Right lung (tissue), 5 donors: ENCODE measurements around the gene RAB2B. TPM values are rescaled to one million over a fixed set of nuclear protein-coding genes. Genes with fewer than 3 reads are reported as not detected.
A peak's percentile ranks its signal among the peaks of the same experiment; 100 is the strongest.
"Not testable (repeated sequence)": the region's sequence is repeated elsewhere in the genome, so short reads cannot be mapped to it uniquely, and the experiment has no call there.

Experiments used
- DNase-seq, 2 donors: peaks; one replicate each; pipeline ENCODE4 v3.0.0-alpha.2; 2013
- polyA plus RNA-seq, 5 donors: library from polyadenylated mRNA; unstranded; fragments of 120-200 nt; gene quantifications; one replicate each; pipeline versions ENCODE4 v1.2.1 to v1.2.3, GENCODE V29; 2013; ENCODE audit warnings: inconsistent platforms in 1 of 5, low replicate concordance in 1 of 5; ENCODE audit not compliant: insufficient read length in 5 of 5, insufficient read depth in 1 of 5

The RAB2B gene
- polyA plus RNA-seq, 5 donors, result 36.0 to 53.8 (median 47.9) TPM

GRCh38 chr14:21496453-21496852 is 19.7 kb upstream of the RAB2B start:
- DNase-seq, result no peak

GRCh38 chr14:21494902-21495762 is 18.4 kb upstream of the RAB2B start:
- DNase-seq, result no peak

GRCh38 chr14:21486640-21487087 is 9.9 kb upstream of the RAB2B start:
- DNase-seq, result no peak

GRCh38 chr14:21476523-21476924 is 235 bp downstream of the RAB2B start:
- no peak for DNase-seq

GRCh38 chr14:21475767-21476522 is 814 bp downstream of the RAB2B start:
- no peak for DNase-seq

GRCh38 chr14:21467616-21468015 is 9.1 kb downstream of the RAB2B start:
- no peak for DNase-seq

- peak; percentile 97 to 99 for DNase-seq
These were observed 20.7 kb downstream of the RAB2B start, which contains the start of gene CHD8 for GRCh38 chr14:21455912-21456667. CHD8 (minus strand) TSS chr14:21456123; CDS start chr14:21431643, 24,480 bp downstream.

GRCh38 chr14:21455592-21455911 is 21.2 kb downstream of the RAB2B start:
- DNase-seq, result no peak

GRCh38 chr14:21454843-21455544 is 21.8 kb downstream of the RAB2B start:
- DNase-seq, result no peak

GRCh38 chr14:21449899-21450216 is 26.9 kb downstream of the RAB2B start:
- no peak for DNase-seq

- not testable (repeated sequence) for DNase-seq
These were observed 34.1 kb downstream of the RAB2B start for GRCh38 chr14:21442657-21443056.

- DNase-seq, result no peak
These were observed 35.9 kb downstream of the RAB2B start for GRCh38 chr14:21440859-21441258.

- peak; percentile 99 for DNase-seq
These were observed 39.5 kb downstream of the RAB2B start for GRCh38 chr14:21437063-21437901.

- DNase-seq, result no peak
These were observed 40.1 kb downstream of the RAB2B start for GRCh38 chr14:21436567-21437062.

GRCh38 chr14:21431126-21431525 is 45.6 kb downstream of the RAB2B start:
- no peak for DNase-seq

- no peak for DNase-seq
These were observed 47.8 kb downstream of the RAB2B start for GRCh38 chr14:21428930-21429329.

- DNase-seq, result no peak
These were observed 50.1 kb downstream of the RAB2B start for GRCh38 chr14:21426692-21427091.

GRCh38 chr14:21419528-21419927 is 57.2 kb downstream of the RAB2B start:
- no peak for DNase-seq

- no peak for DNase-seq
These were observed 61.4 kb downstream of the RAB2B start for GRCh38 chr14:21415329-21415728.

- DNase-seq, result no peak
These were observed 62.6 kb downstream of the RAB2B start for GRCh38 chr14:21414137-21414631.
